ENCODE measurements around the gene RPS10. TPM values are rescaled to one million over a fixed set of nuclear protein-coding genes. Genes with fewer than 3 reads are reported as not detected.
A peak's percentile ranks its signal among the peaks of the same experiment; 100 is the strongest.

Gene RPS10
- total RNA-seq, 1 donor from 2014 or later, result 4,229 TPM

DNA sequence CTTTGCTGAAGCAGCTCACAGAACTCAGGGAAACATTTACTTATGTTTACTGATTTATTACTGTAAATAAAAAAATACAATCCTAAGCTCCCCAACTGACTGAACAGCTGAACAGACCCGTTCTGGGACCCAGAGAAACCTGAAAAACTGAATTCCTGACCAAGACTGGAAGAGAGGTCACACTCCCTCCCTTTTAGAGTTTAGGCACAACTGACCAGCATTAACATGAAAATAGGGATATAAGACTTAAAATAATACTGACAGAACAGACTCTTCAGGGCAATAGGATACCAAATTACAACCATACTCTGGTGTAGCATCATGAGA is 11.7 kb upstream of the RPS10 start:
- no peak overlapping the region for H3K4me3 ChIP-seq (ENCODE audit: low read depth, low read length)
- no peak for TF ChIP-seq CTCF (conservative IDR thresholded peaks at IDR 0.05; ENCODE audit: low read depth, low read length)
- DNase-seq (ENCODE audit: low read depth), result no peak

DNA sequence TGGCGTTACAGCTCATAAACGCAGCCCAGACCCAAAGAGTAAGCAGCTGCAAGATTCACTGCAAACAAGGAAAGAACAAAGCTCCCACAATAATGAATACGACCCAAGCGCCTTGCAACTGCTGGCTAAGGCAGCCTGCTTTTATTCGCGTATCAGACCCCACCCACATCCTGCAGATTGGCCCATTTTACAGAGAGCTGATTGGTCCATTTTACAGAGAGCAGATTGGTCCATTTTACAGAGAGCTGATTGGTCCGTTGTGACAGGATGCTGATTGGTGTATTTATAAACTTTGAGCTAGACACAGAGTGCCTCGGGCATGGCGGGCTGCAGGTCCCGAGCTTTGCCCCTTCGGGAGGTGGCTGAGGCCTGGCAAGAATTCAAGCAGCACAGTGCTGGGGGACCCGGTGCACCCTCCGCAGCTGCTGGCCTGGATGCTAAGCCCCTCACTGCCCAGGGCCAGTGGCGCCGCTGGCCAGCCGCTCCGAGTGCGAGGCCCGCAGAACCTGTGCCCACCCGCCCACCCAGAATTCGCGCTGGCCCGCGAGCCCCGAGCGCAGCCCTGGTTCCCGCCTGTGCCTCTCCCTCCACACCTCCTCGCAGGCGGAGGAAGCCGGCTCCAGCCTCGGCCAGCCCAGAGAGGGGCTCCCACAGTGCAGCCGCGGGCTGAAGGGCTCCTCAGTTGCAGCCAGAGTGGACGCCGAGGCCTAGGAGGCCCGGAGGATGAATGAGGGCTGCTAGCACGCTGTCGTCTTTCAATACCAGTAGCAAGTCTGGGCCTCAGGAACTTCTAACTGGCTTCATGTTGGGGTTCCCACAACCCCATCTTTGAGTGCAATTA is 11.2 kb upstream of the RPS10 start:
- no peak overlapping the region for H3K4me3 ChIP-seq (ENCODE audit: low read depth, low read length)
- no peak for TF ChIP-seq CTCF (conservative IDR thresholded peaks at IDR 0.05; ENCODE audit: low read depth, low read length)
- no peak for DNase-seq (ENCODE audit: low read depth)

- H3K4me3 ChIP-seq (ENCODE audit: low read depth, low read length), result no peak overlapping the region
- no peak for DNase-seq (ENCODE audit: low read depth)
- TF ChIP-seq CTCF (conservative IDR thresholded peaks at IDR 0.05; ENCODE audit: low read depth, low read length), result no peak
These were observed 10.0 kb upstream of the RPS10 start for GRCh38 chr6:34435916-34436315.

GRCh38 chr6:34425132-34425497 is 754 bp downstream of the RPS10 start:
- DNase-seq (ENCODE audit: low read depth), result no peak
- TF ChIP-seq CTCF (conservative IDR thresholded peaks at IDR 0.05; ENCODE audit: low read depth, low read length), result no peak
- H3K4me3 ChIP-seq (ENCODE audit: low read depth, low read length), result peak overlapping the region; percentile 99

DNA sequence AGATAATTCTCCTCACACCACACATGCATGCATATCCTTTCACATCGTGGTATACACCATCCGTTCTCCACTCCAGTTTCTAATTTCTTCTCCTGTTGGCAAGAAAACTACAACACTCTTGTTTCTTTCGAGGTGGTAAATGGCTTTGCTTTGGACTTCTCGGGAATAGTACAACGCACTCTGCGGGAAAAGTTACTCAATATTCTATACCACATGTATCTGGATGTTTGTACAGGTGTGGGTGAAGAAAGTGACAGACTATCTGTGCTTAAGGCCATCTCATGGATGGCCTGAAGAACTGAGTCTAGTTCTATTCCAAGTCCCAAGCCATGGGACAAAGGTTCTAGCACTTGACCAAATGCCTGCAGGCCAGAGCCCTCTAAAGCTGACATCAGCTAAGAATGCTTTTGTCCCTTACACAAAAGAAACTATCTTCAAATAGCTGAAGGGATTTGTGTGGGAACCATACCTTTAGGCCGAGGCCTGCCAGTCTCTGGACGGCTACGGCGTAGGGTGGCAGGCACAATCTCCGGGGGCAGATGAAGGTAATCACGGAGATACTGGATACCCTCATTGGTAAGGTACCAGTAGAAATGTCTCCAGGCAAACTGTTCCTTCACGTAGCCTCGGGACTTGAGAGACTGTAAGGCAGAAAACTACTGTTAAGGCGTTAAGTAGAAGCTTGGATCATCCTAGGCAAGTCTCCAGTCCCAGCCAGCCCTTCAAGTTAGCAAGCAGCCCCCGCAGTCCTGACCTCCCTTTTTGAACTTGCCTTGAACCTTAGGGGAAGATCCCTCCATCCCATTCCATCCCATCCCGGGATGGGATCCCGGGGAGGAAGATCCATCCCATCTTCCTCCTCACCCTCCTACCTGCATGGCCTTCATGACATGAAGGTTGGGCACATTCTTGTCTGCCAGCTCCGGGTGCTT is 1.4 kb downstream of the RPS10 start:
- no peak for TF ChIP-seq CTCF (conservative IDR thresholded peaks at IDR 0.05; ENCODE audit: low read depth, low read length)
- H3K4me3 ChIP-seq (ENCODE audit: low read depth, low read length), result peak overlapping the region; percentile 99
- DNase-seq (ENCODE audit: low read depth), result no peak

GRCh38 chr6:34423254-34423653 is 2.6 kb downstream of the RPS10 start:
- H3K4me3 ChIP-seq (ENCODE audit: low read depth, low read length), result no peak overlapping the region
- DNase-seq (ENCODE audit: low read depth), result no peak

More at GRCh38 chr6:34423254-34423653, 2.6 kb downstream of the RPS10 start:
- no peak for TF ChIP-seq CTCF (conservative IDR thresholded peaks at IDR 0.05; ENCODE audit: low read depth, low read length)
